ENCODE results near the gene TXNDC8. TPM values are rescaled to one million over a fixed set of nuclear protein-coding genes. Genes with fewer than 3 reads are reported as not detected.

TXNDC8 gene
- total and polyA plus RNA-seq, 2 of the 13 experiments (the other 11 are each of a cell fraction or from before 2014, with no cell fraction given) = not detected

DNA sequence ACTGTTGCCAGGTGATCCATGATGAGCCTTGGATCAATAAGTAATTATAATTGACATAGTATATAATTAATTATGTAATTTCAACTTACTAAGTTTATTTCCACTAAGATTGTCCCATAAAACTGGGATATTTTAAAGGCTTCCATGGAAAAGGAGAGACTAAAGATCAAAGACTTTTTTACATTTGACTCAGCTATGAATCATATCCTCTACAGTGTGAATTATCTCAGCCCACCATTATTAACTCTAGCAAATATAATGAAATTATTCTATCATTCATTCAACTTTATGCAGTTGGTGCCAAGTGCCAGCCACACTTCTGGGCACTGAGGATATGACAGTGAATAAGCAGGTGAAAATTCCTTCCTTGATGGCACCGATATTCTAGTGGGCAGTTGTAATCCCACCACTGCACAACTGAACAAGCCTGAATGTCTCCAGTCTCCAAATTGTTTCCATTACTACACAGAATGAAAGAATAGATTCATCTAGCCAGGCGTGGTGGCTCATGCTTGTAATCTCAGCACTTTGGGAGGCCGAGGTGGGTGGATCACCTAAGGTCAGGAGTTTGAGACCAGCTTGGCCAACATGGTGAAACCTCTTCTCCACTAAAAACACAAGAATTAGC is 59.5 kb downstream of the TXNDC8 start (continued):
- no peak for TF ChIP-seq KIAA2018 (CRISPR knock-in tag; IDR thresholded peaks at IDR 0.05; ENCODE audit: borderline replicate concordance)
- TF ChIP-seq ZNF446 (CRISPR knock-in tag; IDR thresholded peaks at IDR 0.05) = no peak
- no peak for TF ChIP-seq PHF8 (CRISPR knock-in tag; IDR thresholded peaks at IDR 0.05)

DNA sequence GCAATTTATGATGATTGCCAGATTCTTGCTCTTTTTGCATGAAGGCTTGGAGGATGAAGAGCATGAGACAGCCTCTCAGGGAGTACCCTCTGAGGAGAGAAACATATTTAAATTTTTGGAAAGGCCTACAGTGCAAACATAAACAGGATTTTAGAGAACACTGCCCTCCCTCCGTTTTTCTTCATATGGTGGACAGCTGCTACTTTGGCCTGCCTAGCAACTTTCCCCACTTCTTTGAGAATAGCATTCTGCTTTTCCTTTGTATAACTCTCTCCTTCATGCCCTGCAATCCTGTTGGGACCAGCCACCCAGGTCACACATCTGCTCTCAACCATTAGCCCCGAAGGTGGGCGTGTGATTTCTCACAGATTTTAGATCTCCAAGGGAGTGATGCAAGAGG is 60.9 kb downstream of the TXNDC8 start:
- Histone ChIP-seq H3K4me2 (ENCODE audit: low read depth, low read length) (no peak overlapping the region), H3K79me2 (ENCODE audit: insufficient read depth, low read length) (no peaks in the 10 kb centered on the region), H3K4me3 (replicated peaks in 1 of 3; ENCODE audit: insufficient read depth in 1 of 3, low read depth in 2 of 3, low read length in 3 of 3) (no peak overlapping the region), H3K9me3 (ENCODE audit: low read length) (no peaks in the 10 kb centered on the region), H2AFZ (ENCODE audit: low read length) (no peak overlapping the region), H3K27ac (ENCODE audit: extremely low read length, insufficient read depth, low read length) (no peak overlapping the region), H4K20me1 (ENCODE audit: insufficient read depth, low read length) (no peaks in the 10 kb centered on the region), H3K36me3 (replicated peaks in 1 of 2; ENCODE audit: control insufficient read depth in 1 of 2, insufficient read depth in 2 of 2, low read length in 2 of 2) (no peaks in the 10 kb centered on the region), H3K4me1 (ENCODE audit: insufficient read depth, low read length) (peaks cover 27% of the 10 kb centered on the region), H3K27me3 (ENCODE audit: control insufficient read depth in 1 of 2, insufficient read depth in 2 of 2, low read length in 2 of 2) (peaks cover 1 to 3% of the 10 kb centered on the region in 2 experiments; a peak in 2 of 5 replicates), H3K9ac (ENCODE audit: insufficient read depth, low read depth, low read length) (no peak overlapping the region)
- no TSS peak for BruUV-seq (replicated peaks)
- FAIRE-seq = no peak
- TF ChIP-seq RNF2 (conservative IDR thresholded peaks at IDR 0.05; ENCODE audit: low read depth) (no peak), TBL1XR1 (IDR thresholded peaks at IDR 0.05; ENCODE audit: borderline replicate concordance, low read length, partially characterized antibody) (no peak), ZHX1 (CRISPR knock-in tag; IDR thresholded peaks at IDR 0.05; ENCODE audit: low read depth) (no peak), MXD1 (CRISPR knock-in tag; IDR thresholded peaks at IDR 0.05) (no peak), HOXA7 (CRISPR knock-in tag; IDR thresholded peaks at IDR 0.05) (no peak)
- DNase-seq (ENCODE audit: low spot score) = no peak
- ChIA-PET CTCF (ENCODE audit: low intra/inter-chr PET ratio, low total read pairs) (no interaction called here), POLR2A (no interaction called here)
- no peak for ATAC-seq
- in situ Hi-C loops (cut with HindIII; ENCODE audit: extremely low pct_ligation_motif_present, low pct_unique_long_range_greater_than_20kb) = no loop called here
- 10% methylated on average over 3 of the region's 3 CpGs for WGBS (ENCODE audit: low lambda C conversion rate)
- intact Hi-C loops (cut with micrococcal nuclease; ENCODE audit: unreplicated experiment) = no loop called here

All from HepG2 (cell line).